Measurements from ENCODE around the gene HMOX2.
A peak's percentile ranks its signal among the peaks of the same experiment; 100 is the strongest.

HMOX2 gene

DNA sequence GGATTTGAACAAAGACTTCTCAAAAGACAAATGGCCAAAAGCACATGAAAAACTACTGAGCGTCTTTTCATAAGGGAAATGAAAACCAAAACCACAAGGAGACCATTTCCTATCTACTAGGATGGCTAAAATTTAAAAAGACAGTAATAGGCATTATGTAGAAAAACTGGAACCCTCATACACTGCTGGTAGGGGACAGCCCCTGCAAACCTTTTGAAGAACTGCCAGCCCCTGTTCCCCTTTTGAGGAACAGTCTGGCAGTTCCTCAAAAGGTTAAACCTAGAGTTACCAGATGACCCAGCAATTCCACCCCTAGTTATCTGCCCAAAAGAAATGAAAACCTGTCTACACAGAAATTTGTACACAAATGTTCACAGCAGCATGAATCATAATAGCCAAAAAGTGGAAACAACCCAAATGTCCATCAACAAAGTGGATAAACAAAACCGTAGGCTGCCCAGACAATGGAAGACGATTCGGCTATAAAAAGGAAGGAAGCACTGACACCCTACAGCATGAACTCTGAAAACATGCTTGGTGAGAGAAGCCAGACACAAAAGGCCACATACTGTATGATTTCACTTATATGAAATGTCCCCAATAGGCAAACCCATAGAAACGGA, 39.5 kb downstream of the HMOX2 start:
- DNase-seq = no peak
- intact Hi-C loops (cut with DNase I) = no loop called here

- intact Hi-C loops (cut with DNase I) = no loop called here
- DNase-seq = peak in 31 of 42 donors; percentile 35 to 81 (median 59)
These were observed 41.8 kb downstream of the HMOX2 start for GRCh38 chr16:4517812-4518680.

DNA sequence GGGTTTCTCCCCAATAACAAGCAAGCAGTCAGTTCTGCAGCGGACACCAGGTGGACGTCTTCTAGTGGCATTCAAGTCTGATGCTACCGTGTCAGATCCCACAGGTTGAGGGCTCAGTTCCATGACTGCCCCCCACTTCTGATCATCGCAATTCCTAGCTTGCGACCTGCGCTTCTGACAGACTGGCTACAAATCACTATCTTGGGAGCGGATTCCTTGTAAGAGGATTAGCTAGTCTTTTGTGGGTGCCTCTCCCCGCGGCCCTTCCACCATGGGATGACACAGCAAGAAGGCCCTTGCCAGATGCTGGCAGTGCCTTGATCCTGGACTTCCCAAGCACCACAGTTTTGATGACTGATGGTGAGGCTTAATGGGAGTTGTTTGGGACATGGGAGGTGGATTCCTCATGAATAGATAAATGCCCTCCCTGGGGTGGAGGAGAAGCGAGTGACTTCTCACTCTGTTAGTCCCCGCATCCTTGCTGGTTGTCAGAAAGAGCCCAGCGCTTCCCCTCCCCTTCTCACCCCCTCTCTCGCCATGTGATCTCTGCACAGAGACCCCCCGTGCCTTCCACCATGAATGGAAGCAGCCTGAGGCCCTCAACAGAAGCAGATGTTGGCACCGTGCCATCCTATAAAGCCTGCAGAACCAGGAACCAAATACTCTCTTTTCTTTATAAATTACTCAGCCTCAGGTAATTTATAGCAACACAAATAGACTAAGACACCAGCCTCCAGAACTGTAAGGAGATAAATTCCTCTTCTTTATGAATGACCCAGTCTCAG, 43.3 kb downstream of the HMOX2 start:
- intact Hi-C loops (cut with DNase I) = no loop called here
- no peak for DNase-seq

GRCh38 chr16:4520913-4521312, 44.7 kb downstream of the HMOX2 start:
- intact Hi-C loops (cut with DNase I) = no loop called here
- DNase-seq = no peak

GRCh38 chr16:4522051-4522581, 45.9 kb downstream of the HMOX2 start:
- DNase-seq = peak; percentile 57 to 92 (median 80)
- intact Hi-C loops (cut with DNase I) = no loop called here

GRCh38 chr16:4523686-4524085, 47.5 kb downstream of the HMOX2 start:
- intact Hi-C loops (cut with DNase I) = no loop called here
- DNase-seq = peak in 9 of 42 donors; percentile 35 to 67 (median 59)

- no peak for DNase-seq
- intact Hi-C loops (cut with DNase I) = no loop called here
These were observed 48.4 kb downstream of the HMOX2 start for GRCh38 chr16:4524571-4524970.

GRCh38 chr16:4525069-4525468, 48.9 kb downstream of the HMOX2 start:
- intact Hi-C loops (cut with DNase I) = no loop called here
- DNase-seq = peak in 1 of 42 donors; percentile 49

DNA sequence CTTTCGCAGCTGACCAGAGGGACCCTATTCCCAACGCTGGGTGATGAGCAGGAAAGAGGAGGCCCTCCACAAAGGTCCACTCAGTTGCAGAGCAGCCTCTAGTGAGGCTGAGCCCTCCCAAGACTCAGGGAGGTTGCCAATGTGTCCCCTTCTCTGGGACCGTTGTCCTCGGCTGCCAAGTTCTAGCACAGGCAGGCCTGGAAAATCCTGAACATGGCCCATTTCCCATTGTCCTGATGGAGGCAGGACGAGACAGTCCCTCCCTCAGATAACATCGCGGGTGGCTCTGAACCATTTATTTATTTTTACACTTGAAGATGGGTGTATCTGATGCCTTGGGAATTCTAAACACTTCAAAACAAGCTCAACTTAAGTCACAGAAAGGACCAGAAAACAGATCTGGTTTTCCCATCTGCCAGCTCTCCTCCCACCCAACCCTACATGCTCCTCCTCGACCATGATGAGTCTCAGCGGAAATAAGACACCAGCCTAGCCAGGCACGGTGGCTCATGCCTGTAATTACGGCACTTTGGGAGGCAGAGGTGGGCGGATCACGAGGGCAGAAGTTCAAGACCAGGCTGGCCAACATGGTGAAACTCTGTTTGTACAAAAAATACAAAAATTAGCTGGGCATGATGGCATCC, 49.6 kb downstream of the HMOX2 start:
- DNase-seq = no peak
- intact Hi-C loops (cut with DNase I) = no loop called here

GRCh38 chr16:4529085-4530060, 53.2 kb downstream of the HMOX2 start:
- intact Hi-C loops (cut with DNase I) = no loop called here
- no peak for DNase-seq

GRCh38 chr16:4531811-4532210, 55.6 kb downstream of the HMOX2 start:
- intact Hi-C loops (cut with DNase I) = no loop called here
- DNase-seq = no peak

DNA sequence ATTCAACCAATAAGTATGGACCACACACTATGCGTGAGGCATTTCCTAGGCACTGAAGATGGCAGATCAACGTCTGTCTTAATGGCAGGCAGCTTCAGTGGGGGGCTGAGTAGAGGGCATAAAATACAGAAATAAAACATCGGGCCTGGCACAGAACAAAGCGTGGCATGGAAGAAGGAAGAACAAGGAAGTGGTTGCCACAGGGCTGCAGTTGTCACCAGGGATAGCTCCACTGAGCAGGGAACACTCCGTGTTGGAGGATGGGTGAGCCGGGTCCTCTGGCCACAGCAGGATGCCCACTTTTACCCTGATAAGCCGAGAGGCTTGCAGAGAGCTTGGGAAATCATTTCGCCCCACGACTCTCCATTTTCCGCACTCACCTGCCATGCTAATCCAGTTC, 56.0 kb downstream of the HMOX2 start:
- no peak for DNase-seq
- intact Hi-C loops (cut with DNase I) = no loop called here

DNA sequence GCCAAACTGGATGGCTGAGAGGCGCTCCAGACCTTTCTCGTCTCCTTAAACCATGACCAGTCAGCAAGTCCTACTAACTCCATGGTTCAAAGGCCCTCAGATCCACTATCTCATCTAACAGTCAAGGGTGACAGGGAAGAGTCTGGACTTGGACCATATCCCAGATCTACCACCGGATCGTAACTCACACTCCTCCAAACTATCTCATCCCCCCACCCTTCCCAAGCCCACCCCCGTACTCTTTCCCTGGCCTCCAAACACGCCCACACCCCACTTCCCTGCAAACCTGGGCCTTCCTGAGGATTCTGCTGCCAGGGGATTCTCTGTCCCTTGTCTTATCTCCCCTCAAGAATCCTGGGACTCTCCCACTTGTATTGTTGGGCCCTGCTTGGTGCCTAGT, 57.3 kb downstream of the HMOX2 start:
- intact Hi-C loops (cut with DNase I) = no loop called here
- no peak for DNase-seq

DNA sequence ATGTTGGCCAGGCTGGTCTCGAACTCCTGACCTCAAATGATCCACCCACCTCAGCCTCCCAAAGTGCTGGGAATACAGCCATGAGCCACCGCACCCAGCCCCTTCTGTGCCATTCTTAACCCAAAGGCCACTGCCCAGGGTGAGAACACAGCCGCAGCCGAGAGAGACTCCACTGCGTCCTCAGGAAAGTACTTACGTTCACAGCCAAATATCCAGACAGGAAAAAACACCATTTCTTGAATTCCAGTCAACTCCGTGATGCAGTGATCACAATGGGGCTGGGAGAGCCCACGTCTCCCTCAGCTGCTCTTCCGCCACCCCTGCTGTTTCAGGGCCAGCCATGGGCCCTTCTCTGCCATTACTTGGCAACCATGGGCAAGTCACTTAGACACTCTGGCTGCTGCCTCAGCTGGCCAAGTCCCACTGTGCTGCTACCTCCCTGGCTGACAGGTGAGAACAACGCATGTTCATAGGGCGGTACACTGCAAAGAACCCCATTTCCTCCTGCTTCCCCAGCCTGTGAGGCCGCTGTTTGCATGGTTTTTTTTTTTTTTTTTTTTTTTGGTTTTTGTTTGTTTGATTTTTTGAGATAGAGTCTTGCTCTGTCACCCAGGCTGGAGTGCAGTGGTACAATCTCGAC, 58.1 kb downstream of the HMOX2 start:
- intact Hi-C loops (cut with DNase I) = no loop called here
- no peak for DNase-seq

DNA sequence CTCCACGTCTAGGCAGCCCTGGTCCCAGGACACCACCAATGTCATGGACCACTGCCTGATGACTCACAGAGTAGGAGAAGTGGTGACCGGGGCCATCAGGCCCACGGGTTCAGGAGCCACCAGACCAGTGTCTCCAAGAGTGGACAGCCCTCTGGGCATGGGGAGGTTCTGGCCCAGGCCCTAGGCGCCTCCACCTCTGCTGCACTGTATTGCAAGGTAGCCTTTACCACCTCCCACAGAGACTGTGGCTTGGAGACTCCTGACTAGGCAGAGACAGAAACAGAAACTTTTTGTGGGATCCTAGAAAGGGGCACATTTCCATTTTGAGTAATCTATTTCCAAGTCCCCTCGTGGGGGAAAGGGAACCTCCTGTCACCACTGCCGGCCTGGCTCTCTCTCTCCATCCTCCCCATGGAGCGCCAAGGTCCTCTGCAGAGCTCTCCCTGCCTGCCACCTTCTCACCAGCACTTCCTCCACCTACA, 59.5 kb downstream of the HMOX2 start:
- no peak for DNase-seq
- intact Hi-C loops (cut with DNase I) = no loop called here

DNA sequence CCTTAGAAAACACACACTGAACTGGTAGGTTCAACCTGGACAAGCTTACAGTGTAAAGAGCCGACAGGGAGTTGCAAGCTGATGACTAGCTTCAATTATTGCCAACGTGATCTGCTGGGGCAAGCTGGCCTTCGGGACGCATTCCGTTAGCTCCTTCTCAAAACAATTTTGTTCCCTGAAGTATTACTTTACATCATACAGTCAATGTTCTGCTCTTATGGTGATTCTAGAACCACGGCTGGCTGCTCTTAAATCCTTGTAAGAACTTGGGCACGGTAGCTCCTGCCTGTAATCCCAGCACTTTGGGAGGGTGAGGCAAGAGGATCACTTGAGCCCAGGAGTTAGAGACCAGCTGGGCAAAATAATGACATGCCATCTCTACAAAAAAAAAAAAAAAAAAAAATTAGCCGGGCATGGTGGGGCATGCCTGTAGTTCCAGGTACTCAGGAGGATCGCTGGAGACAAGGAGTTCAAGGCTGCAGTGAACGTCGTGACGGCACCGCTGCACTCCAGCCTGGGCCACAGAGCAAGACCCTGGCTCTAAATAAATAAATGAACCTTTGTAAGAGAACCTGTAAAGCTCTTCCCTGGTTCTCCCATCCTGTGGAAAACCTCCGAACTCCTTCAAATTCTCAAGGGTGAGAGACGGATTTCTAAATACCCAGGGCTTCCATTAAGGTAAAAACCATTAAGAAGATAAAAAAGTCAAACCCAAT, 60.4 kb downstream of the HMOX2 start:
- intact Hi-C loops (cut with DNase I) = no loop called here
- DNase-seq = no peak

Data from head of caudate nucleus (tissue), 42 donors.